HG02943 (cell line): ENCODE data around the gene TMCO4.

Experiments
- ATAC-seq: cut with Tn5 transposase; IDR thresholded peaks from one replicate; pipeline ENCODE4 v1.9.1; 2021; ENCODE audit warnings: mild to moderate bottlenecking, low read depth, moderate library complexity; ENCODE audit not compliant: unreplicated experiment

TMCO4 gene

DNA sequence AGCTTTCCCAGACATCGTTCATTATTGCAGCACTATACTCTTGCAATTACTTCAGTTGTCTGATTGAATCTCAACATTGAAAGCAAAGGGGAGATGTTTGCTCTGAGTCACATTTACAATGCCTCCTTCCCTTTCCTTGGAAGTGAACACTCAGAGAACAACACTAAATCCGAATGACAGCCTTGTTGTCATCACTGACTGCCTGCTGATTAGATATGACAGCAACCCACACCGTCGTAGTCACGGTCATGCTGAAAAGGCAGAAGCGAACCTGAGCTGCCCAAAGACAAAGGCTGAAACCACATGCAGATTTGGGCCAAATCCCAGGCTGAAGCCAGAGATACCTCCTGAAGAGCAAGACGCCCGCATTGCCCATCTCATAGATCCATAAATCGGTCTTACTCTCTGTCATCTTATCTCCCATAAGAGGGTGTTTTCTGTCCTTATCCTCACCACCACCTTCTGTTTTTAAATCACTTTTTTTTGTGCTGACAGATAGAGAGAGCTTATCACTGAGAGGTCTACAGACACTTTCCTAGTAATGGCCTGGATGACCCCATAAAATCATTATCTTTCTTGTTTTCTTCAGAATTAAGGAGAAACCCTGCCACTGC lies 47.5 kb downstream of the TMCO4 start:
- ATAC-seq, result no peak

DNA sequence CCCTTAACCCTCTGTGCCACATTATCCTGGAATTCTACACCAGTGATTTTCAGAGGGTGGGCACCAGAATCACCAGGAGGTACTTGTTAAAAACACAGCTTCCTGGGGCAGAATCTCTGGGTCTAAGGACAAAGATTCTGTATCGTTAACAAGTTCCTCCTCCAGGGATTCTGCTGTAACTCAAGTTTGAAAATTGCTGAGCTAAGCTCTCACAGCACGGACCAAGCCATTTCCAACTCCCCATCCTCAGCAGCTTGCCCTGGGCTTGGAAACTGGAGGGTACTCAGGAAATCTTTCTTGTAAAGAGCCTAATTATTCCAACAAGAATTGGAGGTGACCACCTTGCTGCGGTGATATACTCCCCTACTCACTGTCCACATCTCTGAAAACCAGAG lies 48.8 kb downstream of the TMCO4 start:
- no peak for ATAC-seq

DNA sequence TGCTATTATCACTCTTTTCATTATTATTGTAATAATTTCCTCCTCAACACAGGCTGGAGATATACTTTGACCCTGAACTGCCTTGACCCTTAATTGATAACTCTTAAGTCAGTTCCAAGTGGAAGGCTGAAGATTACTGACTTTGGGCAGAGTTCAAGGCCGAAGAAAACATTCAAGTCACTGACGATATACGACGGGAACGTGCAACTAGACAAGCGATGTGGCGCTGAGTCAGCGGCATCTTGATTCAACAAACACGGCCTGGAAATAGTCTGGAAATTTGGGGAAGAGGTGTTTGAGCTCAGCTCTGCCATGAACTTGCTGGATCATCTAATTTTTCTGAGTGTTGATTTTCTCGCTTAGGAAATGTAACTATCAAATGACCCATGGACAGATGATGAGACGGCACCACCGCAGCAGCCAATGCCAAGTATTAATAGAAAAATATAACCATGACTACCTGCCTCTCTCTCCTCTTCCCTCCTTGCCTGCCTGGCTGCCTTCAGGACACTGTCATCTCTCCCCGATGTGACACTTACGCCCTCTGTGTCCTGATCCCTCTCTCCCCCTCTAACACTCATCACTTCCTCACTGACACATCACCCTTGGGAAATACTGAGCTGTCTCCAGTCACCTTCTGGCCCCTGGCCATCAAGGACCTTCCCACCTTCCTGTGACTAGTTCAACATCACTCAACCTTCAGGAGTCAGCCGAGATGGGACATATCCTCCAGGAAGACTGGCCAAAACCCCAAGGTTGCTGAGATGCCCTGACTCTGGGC lies 49.4 kb downstream of the TMCO4 start:
- no peak for ATAC-seq

GRCh38 chr1:19749685-19750084 lies 50.0 kb downstream of the TMCO4 start:
- no peak for ATAC-seq

- no peak for ATAC-seq
Observed at GRCh38 chr1:19747761-19748160, 52.0 kb downstream of the TMCO4 start.

DNA sequence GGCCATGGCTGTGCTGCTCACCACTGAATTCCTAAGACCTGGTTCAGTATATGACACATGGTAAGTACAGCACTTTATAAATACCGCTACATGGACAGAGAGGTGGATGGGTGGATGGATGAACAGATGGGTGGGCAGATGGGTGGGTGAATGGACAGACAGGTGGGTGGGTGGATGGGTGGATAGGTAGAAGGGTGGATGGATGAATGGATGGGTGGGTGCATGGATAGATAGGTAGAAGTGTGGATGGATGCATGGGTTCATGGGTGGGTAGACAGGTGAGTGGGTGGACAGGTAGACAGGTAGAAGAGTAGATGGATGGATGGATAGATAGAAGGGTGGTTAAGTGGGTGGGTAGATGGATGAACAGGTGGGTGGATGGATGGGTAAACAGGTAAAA lies 54.8 kb downstream of the TMCO4 start:
- ATAC-seq, result no peak

DNA sequence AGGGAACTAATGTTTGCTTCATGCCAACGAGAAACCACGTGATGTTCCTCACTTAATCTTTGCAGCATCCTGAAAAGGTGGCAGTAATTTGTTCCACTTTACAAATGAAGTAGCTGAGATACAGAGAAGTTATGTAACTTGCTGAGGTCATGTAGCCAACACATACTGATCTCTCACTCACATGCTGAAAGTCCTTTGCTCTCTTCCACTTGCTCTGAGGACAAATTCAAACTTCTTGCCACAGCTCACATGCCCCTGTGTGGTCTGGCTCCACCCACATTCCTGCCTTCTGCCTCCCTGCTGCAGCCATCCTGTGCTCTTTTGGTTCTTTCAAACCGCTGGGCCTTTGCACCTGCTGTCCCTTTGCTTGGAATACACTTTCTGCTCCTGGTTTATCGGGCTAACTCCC lies 55.4 kb downstream of the TMCO4 start:
- ATAC-seq, result no peak

- no peak for ATAC-seq
Observed at GRCh38 chr1:19743793-19744192, 55.9 kb downstream of the TMCO4 start.

DNA sequence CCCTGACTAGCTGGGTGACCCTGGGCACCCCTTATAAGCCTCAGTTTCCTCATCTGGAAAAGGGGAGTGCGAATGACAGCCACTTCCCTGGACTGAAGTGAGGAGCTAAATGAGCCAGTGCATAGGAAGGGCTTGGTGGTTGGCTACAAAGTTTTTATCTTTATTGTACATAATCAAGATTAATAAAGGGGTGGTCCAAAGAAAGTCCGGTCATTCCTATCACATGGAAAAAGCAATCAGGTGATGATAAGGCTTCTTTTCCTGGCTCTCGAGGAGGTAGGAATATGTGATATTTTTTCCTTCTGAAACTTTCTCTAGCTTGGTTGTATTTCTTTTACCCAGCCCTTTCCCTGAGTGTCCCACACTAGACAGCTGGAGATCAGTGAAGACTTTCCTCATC lies 56.5 kb downstream of the TMCO4 start:
- no peak for ATAC-seq

DNA sequence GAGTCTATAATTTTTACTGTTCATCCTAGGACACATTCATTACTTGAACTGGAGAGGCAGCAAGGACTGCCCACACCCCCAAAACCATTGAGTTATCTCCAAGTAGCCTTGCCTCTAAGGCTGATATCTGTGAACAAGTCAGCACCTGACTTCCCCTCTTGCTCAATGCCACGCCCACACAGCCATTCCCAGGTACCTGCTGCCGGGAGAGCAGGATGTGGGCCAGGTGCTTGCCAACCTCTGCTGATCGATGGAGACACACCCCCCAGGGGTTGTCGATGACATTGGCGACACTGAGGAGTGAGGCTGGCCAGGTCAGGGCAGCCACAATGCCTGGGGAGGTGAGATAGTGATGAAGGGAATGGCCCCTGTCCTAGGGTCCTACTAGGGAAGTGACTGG lies 60.1 kb downstream of the TMCO4 start:
- no peak for ATAC-seq

- ATAC-seq, result no peak
Observed at GRCh38 chr1:19738669-19739068, 61.0 kb downstream of the TMCO4 start.

DNA sequence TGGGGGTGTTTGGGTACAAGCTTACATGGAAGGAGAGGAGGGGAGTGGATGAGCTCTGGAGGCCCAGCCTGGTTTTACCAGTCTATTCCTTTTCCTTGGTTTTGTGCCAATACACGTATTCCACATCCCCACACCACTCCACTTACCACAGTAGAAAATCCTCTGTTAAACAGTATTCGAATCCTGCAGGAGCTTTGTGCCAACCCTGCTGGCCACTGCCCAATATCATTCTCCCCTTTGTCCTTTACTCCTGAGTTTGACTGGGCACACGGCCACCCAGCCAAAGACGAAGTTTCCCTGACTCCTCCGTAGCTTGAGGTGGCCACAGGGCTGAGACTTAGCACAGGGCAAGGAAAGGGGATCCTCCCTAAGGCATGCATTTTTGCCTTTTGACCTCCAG lies 61.6 kb downstream of the TMCO4 start:
- no peak for ATAC-seq

GRCh38 chr1:19737104-19737825 lies 62.5 kb downstream of the TMCO4 start:
- no peak for ATAC-seq

DNA sequence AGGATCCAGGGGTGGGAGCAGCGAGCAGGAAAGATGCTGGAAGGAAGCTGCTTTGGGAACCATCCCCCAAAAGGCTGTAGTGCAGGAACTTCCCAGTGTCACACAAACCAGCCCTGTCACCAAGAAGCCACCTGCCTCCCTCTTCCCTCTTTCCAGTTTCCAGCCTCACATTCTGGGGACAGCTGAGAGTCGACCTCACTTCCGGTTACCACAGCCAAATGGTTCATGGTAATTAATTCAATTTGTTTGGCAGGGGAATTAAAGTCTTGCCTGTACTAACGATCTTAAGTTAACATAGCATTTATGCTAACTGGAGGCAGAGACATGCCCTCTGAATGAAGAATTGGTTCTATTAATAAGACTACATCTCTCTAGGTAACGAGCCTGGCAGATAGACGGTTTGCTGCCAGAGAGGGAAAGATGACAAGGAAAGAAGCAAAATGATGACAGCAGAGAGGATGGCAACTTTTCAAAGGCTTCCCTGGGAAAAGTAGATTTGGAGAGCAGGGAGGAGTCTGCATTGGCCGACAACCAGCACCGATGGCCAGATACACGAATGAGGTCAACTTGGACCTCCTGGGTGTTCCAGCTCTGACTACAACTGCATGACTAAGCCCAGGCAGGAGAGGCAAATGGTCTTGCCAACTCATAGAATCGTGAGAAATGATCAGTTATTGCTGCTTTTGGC lies 64.1 kb downstream of the TMCO4 start:
- no peak for ATAC-seq

DNA sequence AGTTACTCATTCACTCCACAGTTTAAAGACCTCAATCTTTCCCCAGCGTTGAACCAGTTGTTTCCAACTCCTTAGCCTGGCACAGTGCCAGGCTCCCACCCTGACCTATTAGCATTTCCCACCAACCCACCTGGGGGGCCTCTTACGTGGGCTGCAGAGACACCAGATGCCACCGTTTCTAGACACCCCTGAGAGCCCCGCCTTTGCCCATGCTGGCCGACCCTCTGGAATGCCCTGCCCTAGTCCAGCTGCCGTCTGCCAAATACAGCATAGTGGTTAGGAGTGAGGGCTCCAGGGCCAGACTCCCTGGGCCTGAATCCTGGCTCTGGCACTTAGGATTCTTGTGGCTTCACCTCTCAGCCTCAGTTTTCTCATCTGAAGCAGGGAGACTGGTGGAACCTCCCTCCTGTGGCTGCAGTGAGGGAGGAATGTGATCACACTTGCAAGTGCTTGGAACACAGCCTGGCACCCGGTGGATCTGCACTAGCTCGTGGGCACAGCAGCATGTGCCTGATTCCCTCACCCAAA lies 65.2 kb downstream of the TMCO4 start:
- no peak for ATAC-seq

GRCh38 chr1:19734056-19734455 lies 65.7 kb downstream of the TMCO4 start:
- no peak for ATAC-seq

GRCh38 chr1:19733615-19734014 lies 66.1 kb downstream of the TMCO4 start:
- ATAC-seq, result no peak

GRCh38 chr1:19731311-19731821 lies 68.3 kb downstream of the TMCO4 start:
- no peak for ATAC-seq

- no peak for ATAC-seq
Observed at GRCh38 chr1:19730793-19731192, 68.9 kb downstream of the TMCO4 start.

GRCh38 chr1:19730232-19730631 lies 69.5 kb downstream of the TMCO4 start:
- no peak for ATAC-seq
